ENCODE results near the gene MRPL2.

MRPL2 gene

DNA sequence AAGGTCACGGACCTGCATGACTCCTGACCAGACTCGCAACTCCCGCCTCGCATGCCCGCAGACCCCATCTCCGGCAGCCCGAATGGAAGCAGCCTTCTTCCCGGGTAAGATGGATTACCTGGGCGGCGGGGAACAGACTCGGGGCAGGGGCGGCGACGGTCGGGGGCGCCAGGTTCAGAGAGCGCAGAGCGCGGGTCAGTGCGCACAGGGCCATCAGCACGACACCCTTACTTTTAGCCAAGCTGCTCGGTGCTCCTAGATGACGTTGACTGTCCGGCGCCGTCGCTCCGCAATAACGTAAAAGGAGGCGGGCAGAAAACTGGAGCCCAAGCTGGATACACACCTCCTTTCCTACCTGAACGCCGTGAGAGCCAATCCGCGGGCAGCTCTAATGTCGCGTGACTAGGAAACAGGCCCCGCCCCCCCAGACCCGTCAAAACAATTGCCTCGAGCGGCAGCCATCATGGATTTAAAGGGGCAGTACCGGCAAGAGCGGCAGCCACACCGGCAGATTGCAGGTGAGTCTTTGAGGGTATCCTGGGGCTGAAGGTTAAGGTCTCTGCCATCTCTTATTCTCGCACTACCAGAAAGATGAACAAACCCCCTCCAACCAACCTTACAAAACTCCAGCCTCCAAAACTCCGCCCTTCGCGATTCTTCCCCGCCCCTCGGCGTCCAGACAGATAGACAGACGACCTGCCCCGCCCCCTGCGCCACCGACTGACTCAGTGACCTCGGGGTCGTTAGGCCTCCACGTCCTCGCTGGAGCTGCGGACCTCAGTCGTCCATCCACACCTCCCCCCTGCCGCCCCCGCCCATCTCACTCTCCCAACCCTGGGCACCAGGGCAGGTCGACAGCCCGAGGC, at the start of gene MRPL2, which contains the start of gene KLC4:
Gene MRPL2 (minus strand): TSS at position 267 of the 866 bp plus-strand sequence. CDS start 53 bp downstream, at position 214.
Gene KLC4 (plus strand): TSS at position 464 of the 866 bp plus-strand sequence. CDS start 1,705 bp downstream, outside the sequence.
- DNase-seq (ENCODE audit: low read depth) = peak; percentile 97

DNA sequence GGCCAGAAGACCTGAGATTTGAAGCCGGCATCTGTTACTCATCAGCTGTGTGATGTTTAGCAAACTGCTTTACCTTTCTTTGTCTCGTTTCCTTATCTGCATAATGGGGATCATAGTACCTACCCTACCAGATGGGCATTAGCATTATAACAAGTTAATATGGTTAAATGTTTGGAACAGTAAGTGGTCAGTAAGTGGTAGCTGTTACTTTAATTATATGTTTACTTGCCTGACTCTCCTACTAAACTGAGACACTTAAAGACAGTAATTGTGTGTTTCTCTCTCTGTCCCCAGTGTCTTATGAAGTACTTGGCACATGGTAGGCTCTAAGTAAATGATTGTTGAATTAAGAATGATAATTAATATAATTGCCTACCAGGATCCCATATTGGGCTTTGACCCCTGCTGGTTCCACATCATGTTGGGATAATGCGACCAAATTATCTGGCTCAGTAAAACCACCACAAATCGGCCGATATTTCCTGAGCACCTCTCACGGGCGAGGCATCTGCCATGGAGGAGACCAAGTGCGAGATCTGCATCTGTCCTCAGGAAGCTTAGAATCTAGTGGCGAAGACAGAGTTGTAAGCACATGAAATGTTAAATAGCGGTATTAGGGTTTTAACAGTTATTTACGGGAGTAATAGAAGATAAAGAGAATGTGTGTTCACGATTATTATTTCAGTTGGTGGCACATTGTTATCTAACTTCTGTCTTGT, 48.3 kb upstream of the MRPL2 start:
- DNase-seq (ENCODE audit: low read depth) = no peak

DNA sequence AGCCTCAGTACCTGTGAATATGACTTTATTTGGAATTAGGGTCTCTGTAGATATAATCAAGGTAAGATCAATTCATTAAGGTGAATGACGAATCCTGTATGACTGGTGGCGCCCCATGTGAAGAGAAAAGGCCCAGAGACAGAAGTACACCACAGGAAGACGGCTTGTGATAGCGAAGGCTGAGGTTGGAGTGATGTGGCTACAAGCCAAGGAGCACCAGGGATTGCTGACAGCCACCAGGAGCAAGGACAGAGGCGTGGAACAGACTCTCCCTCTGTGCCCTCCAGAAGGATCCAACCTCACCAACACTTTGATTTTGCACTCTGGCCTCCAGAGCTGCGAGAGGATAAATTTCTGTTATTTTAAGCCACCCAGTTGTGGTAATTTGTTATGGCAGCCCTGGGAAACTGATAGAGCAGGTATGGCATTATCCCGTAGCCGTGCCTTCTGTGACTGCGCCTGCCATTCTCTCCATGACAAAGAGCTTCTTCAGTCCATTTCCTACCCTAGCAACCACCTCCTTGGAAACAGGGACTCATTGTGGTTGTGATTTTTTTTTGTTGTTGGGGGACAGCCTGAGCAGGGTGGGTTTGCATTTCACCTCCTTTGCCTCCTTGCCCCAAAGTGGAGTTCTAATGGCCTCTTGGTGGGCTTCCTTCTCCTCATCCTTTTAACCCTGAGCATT, 46.4 kb upstream of the MRPL2 start:
- no peak for DNase-seq (ENCODE audit: low read depth)

DNA sequence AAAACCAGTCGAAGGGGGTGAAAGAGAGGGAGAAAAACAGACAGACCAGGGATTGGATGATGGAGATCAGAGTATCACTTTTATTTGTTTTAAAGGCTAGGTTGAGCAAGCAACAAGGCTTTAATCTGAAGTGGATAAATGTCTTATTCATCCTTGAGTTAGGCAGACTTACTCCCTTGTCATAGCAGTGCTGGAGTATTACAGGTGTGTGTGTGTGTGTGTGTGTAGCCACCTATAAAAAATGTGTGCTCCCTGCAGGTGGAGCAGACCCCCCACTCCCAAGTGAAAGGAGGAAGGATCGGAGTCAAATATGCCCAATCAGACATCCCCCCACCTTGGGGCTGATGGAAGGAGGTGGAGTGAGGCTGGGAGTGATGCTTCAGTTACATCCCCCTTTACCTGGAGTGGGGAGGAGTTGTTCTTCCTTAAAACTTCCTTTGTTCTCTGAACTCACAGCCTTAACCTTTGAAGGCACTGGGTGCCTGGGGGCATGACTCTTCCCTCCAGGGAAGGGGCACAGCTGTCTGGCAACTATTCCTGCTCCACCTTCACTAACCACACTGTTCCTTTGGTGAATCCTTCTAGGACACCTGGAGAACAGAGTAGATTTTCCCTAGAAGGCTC, 44.1 kb upstream of the MRPL2 start:
- no peak for DNase-seq (ENCODE audit: low read depth)

DNA sequence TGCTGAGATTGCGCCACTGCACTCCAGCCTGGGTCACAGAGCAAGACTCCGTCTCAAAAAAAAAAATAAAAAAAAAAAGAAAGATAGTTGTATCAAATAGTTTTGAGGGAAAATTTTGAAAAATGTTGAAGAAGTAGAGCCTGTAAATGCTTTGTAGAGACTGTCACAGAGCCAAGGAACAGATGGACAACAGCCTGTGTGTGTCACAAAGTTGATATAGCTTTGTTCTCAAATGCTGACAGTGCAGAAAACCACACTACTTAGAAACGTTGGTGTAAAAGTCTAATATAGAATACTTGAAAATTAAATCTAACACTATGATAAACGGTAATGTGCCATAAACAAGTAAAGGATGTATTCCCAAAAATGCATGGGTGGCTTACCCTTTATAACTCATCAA, 42.3 kb upstream of the MRPL2 start:
- no peak for DNase-seq (ENCODE audit: low read depth)

DNA sequence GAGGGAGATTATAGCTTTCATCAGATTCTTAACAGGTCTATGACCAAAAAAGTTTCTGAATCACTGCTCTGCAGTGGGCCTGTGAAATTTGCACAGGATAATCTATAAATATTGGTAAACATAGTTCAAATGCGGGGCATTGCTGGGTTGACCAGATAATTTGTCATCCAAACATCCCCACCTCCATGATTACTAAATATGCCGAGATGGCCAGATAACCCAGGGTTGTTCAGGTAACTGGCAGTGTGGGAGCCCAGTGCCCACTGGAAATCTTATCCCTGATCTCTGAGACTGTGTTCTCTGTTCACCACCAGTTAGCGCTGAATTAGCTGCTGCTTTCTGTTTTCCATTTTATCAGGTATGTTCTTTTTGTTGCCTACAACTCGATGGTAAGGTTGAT, 38.3 kb upstream of the MRPL2 start:
- DNase-seq (ENCODE audit: low read depth) = no peak

DNA sequence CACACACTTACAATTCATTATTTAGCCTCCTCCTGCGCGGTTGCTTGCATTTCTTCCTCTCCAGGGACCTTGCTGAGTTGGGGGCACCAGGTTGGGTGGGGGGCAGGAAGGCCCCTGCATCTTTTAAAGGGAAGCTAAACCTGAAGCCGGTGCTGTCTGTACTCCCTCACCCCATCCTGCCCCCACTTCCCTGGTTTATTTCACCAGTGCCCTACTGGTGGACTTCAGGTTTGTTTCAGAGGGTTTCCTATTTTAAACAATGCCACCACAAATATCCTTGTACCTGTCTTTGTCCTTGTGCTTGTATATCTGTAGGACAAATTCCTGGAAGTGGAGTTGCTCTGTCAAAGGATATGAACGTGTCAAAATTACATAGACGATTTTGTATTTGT, 37.9 kb upstream of the MRPL2 start:
- no peak for DNase-seq (ENCODE audit: low read depth)

DNA sequence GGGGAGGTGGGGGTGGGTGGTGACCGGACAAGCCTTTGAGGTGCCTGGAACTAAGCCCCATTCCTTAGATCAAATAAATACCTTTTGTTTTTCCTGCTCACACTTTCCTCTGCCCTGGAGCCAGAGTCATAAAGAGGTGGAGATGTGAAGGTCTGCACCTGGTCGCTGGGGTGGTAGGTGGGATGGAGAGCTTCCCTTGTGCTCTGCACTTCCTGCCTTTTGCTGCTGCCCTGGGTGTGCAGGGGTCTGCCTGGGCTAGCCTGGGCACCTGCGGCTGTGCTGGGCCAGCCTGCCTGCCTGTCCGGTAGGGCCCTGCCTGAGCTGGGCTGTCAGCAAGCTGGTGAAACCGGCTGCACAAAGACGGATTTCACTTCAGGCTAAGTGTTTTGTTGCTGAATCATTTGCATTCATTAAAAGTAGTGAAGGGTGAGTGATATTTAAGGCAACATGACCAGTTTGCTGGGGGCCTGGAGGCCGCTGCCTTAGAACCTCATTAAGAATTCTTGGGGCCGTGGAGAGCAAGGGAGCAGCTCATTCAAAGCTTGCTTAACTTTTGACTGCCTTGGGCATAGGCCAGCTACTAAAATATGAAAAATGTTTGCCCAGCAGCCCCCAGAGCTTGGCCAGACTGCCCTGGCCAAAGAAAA, 37.3 kb upstream of the MRPL2 start:
- no peak for DNase-seq (ENCODE audit: low read depth)

DNA sequence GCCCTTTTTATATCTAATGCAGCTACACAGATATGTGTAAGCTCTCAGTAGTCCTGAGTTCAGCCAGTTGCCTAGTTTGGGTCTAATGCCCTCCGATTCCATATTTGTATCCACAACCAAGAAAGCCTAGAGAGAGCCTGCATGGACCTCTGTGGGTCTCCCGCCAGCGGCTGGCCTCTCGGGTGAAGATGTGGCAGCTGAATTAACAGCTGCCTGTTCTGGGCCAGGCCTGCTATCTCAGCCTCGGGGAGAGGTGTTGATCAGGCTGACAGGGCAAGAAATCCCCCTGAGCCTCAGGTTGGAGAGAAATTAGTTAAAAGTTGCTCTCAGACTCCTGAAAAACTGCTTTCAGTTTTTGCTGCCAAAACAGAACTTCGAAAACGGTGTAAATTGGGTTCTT, 36.7 kb upstream of the MRPL2 start:
- no peak for DNase-seq (ENCODE audit: low read depth)

DNA sequence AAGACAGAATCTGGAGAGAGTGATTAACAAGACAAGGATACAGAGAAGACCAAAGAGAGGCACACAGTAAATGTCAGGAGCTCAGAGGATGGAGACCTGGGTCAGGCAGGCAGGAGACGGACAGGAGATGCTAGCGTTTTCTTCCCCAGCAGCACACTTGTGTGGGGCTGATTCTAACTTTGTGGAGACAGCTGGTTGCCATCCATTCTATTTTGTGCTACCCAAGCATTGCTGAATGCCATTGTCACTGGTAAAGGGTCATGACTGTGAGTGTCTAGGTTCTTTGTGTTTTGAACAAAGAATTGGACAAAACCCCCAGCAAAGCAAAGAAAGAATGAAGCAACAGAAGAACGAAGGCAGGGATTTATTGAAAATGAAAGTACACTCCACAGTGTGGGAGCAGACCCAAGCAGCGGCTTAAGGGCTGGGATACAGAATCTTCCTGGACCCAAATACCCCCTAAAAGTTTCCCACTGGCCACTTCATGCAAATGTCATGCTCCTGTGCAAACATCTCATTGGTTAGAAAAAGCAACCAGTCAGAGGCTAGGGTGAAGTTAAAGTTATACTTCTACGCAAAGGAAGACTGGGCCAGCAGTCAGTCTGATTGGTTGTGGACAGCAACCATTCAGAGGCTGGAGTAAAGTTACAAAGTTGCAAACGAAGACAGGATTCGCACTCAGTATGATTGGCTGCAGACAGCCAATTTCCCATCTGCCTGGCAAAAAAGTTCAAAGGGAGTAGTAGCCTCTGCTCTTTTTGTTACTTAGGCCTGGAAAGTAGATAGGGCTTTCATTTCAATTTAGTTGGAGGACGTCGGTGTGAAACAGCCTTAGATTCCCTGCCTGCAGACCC, 34.4 kb upstream of the MRPL2 start:
- no peak for DNase-seq (ENCODE audit: low read depth)

DNA sequence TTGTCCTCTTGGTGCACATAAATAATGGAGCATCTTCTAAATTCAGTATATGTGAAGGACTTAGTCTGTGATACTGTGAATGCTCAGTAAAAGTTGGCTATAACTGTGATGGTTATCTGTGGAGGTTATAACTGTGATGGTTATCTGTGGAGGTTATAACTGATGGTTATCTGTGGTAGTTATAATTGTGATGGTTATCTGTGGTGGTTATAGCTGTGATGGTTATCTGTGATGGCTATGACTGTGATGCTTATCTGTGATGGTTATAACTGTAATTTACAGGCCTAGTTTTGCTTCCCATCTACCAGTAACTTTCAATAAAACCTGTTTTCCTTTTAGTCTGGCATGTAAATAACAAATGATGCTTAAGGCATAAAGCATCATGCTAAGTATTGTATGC, 33.4 kb upstream of the MRPL2 start:
- DNase-seq (ENCODE audit: low read depth) = no peak

DNA sequence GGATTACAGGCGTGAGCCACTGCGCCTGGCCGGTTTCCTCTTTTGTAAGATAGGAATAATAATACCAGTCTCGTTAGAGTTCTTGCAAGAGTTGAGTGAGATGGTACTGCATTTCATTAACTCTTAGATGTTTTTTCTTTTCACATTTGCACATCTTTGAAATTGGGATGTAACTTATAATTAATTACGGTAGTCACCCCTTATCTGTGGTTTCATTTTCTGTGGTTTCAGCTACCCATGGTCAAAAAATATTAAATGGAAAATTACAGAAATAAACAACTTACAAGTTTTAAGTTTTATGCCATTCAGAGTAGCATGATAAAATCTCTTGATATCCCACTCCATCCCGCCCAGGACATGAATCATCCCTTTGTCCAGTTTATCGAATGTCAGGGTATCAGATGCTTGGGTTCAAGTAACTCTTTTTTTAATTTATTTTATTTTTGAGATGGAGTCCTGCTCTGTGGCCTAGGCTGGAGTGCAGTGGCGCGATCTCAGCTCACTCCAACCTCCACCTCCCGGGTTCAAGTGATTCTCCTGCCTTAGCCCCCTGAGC, 32.3 kb upstream of the MRPL2 start:
- DNase-seq (ENCODE audit: low read depth) = no peak

DNA sequence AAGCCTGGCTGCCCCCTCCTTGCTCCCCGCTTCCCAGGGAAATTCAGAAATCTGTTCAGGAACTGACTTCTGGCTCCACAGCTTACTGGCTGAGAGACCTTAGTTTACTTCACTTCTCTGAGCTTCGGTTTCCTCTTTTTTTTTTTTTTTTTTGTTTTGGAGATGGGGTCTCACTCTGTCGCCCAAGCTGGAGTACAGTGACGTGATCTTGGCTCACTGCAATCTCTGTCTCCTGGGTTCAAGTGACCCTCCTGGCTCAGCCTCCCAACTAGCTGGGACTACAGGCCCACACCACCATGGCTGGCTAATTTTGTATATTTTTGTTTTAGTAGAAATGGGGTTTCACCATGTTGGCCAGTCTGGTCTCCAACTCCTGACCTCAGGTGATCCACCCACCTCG, 31.8 kb upstream of the MRPL2 start:
- DNase-seq (ENCODE audit: low read depth) = no peak

DNA sequence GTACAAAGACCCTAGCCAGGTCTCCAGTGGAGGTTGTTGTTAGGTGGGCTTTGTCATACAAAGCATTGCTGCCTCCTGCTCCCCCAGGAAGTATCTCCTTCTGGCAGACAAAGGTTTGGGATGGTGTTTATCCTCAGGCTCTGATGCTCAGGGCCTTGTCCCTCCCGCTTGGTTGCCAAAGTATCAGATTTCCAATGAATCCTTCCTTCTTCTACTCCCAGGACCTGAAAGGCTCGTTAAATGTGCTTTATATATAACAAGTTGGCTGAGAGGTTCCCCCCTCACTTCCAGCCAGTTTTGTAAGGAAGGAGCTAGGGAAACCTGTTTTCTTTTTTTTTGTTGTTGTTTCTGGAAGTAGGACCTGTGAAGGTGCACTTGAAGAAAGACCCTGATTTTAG, 31.3 kb upstream of the MRPL2 start:
- no peak for DNase-seq (ENCODE audit: low read depth)

DNA sequence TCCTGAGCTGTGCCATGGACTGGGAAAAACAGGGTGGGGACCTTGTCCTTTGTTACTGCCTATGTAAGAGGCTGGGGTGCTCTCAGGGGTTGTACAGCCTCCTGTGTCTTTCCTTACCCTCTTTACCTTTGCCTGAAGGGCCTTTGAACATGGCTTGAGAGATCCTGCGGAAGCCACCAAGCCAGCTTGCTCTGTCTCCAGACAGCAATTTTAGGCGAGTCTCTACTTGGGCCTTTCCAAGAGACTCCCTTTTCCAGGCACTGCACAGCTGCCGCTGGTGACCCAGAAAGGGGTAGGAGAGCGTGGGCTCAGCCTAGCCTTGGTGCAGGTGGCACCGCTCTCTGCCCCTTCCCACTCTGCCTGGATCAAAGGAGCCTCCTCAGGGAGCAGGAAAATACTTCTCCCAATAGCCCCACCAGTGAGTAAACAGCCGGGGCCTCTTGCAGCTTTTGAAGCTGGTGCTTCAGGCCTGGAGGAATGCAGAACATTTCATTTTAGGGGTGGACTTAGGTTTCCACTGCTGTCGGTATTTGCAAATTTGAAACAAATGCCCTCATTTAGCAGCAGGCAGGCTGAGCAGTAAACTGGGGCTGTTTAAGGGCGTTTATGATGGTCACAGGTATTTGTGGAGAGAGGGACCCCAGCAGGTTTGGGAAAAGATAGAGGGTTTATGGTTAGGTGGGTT, 30.8 kb upstream of the MRPL2 start:
- DNase-seq (ENCODE audit: low read depth) = no peak

DNA sequence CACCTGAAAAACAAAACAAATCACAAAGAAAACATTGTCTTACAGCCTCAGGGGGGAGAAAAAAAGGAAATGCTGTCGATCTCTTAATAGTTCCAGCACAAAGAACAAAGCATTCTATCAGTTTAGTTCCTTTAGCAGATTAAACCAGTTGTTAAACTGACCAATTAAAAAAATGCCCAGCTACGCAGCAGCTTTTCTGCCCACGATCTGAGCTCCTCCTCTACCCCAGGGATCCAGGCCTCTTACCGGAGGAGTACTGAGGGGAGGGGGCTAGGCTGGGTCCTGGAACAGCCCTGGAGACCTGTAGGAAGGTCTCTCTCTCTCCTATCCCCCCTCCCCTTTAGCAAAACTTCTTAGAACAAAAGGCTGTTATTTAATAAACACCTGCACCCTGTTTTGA, 30.2 kb upstream of the MRPL2 start:
- DNase-seq (ENCODE audit: low read depth) = no peak

DNA sequence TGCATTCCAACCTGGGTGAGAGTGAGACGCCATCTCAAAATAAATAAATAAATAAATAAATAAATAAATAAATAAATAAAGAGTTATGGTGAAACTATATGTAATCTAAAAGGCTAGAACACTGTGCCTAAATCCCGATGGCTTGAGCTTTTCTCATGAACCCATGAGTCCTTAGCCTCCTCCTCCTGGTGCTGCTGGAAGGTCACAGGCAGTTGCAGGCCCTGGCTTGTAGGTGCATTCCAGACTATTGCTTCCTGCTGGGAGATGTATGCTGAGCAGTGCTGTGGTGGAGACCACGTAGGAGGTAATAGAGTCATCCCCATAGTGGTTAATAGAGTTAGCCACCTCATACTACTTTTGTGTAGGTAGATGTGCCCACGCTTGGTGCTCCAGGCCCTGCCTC, 29.4 kb upstream of the MRPL2 start:
- no peak for DNase-seq (ENCODE audit: low read depth)

DNA sequence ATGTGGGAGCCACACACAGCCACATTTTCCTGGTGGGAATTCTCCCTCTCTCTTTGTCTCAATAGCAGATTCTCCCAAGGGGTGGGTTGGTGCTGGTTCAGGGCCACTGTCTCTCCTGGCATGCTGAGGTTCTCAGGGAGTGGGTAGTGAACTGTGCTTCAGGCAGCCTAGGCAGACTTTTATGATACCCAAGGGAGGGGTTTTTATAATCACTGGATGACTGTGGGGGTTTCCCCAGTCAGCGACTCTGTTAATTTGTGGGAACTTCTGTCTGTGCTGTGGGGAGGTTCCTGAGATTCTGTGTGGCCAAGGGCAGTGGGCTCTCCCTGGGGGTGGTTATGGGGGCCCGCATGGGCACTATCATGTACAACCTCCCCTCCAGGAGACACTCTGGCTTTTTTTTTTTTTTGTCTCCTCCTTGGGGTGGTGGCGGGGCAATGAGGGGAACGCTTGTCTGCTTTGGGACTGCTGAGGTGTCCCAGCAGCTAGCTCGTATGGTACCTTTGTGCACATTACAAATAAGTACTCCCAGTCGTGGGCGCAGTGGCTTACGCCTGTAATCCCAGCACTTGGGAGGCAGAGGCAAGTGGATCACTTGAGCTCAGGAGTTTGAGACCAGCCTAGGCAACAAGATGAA, 26.9 kb upstream of the MRPL2 start:
- DNase-seq (ENCODE audit: low read depth) = no peak
